Measurements from ENCODE around the gene CCR2.
"Not testable (repeated sequence)": the region's sequence is repeated elsewhere in the genome, so short reads cannot be mapped to it uniquely, and the experiment has no call there.

CCR2 gene

DNA sequence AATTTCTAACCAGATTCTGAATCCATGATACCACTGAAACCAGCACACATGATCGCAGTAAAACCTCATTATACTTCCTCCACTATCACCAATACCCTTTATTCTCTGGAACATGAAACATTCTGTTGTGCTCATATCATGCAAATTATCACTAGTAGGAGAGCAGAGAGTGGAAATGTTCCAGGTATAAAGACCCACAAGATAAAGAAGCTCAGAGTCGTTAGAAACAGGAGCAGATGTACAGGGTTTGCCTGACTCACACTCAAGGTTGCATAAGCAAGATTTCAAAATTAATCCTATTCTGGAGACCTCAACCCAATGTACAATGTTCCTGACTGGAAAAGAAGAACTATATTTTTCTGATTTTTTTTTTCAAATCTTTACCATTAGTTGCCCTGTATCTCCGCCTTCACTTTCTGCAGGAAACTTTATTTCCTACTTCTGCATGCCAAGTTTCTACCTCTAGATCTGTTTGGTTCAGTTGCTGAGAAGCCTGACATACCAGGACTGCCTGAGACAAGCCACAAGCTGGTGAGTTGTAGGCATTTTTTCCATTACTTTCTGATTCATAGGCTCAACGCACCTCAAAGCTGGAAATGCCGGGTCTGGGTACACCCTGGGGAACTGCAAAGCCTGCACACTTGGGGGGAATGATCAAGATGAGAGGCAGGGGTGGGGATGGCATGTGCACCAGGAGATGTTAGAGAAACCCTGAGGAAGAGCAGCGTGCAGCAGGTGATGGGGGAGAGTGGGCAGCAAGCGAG, at the start of gene CCR2:
Gene CCR2 (plus strand): TSS at position 465 of the 764 bp plus-strand sequence. CDS start 3,417 bp downstream, outside the sequence.
- DNase-seq, result peak; percentile 91

DNA sequence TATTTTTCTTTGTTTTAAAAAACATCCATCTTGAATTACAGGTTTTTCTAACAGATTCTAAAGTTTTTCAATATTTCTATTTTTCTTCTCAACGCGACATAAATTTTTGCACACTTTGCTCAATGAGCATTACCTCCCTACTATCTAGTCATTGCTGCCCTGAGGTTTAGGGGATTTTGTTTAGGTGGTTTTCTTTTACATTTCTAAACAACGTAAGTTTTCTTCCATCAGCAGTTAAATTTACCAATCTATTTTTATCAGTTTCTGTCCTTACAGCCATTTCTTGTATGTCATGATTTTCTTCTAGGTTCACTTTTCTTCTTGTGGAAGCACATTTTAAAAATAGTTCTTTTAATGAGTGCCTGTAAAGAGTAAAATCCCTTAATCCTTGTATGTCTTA, 49.2 kb upstream of the CCR2 start:
- DNase-seq, result no peak

DNA sequence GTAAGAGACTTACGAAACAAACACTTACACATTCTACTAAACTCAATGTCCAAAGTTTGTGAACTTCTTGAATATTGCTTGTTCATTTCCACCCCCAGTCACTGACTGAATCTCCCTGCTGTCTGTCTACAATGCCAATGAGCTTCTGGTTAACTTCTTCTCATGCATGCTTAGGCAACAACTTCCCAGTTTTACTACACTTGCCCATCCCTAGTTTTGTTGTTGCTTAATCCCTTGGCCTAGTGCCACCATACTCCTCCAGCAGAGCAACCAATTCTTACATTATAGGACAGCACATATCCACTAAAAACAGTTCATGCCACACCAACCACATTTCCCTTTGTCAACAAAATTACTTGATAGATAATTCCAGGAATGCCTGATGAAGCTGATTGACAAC, 40.9 kb upstream of the CCR2 start:
- peak; percentile 99 for DNase-seq

DNA sequence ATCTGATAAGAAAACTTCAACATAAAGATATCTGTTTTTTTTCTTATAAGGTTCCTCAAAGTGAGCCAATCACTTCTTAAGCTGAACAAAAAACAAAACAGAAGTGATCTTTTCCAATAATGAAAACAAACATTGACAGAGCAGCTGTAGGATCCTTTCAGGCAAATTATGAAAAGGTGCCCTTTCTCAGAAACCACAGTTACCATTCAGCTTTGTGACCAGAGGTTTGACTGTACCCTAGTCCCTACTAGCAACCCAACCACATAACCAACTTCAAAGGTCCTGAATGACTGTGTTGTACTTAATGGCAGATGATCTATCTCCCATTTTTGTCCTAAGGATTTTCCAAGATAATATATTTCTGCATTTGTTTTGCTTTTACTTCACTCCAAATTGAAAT, 39.4 kb upstream of the CCR2 start:
- peak; percentile 65 for DNase-seq

DNA sequence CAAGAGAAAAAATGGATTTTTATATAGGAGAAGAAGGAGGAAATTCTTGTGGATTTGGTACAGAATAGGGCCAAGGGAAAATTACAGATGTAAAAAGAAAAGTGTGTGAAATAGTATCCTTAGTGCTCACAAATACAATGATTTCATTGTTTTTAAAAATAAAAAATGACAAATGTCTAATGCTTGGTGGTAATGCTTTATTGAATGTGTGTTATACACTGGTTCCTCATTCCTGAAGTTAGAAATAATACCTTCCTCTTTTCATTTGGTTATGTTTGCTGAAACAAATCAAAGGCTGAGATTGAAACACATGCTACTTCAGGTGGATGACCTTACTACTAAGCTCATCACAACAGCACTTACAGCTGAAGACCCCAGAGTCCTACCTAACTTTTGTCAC, 37.7 kb upstream of the CCR2 start:
- peak; percentile 65 for DNase-seq

DNA sequence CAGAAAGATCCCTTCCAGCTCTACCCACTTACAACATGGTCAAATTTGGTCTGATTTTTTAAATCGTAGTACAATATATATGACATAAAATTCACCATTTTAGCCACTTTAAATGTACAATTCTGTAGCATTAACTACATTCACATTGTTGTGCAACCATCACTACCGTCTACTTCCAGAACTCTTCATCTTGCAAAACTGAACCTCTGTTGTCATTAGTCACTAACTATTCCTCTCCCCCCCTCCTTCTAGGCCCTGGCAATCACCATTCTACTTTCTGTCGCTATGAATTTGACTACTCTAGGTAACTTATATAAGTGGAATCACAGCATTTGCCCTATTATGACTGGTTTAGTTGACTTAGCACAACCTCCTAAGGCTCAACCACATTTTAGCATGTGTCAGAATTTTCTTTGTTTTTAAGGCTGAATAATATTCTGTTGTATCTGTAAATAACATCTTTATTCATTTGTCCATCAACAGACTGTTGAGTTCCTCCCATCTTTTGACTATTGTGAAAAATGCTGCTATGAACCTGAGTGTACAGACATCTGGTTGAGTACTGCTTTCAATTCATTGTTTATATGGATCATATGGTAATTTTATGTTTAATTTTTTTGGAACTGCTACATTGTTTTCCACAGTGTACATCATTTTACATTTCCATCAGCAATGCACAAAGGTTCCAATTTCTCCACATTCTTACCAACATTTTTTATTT, 35.5 kb upstream of the CCR2 start:
- peak; percentile 88 for DNase-seq

DNA sequence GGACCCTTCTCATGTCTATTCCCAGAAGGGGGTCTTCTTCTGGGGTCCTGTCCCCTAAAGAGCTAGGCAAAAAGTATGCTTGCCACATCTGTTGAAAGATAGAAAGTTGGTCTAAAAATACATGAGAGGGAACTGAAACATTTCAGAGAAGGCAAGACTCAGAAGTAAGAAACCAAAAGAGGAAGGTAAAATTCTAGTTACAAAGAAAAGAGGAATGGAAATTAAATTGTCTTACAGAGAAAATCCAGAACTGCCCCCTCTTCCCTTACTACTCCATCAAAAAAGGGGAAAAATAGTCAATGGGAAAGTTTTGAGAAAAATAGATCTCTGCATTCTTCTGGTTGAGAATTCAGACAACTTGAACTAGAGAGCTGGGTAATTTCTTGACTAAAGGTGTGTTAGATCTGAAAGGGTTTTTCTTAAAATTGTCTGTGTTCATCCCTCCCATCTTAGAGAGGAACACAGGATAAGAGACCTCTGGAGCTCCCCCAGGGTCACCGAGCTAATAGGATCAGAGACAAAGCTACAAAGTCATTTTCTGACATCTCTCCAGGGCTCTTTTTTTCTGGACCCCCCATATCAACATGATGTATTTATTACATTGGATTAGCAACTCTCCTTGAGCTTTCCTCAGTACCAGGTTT, 32.3 kb upstream of the CCR2 start:
- peak; percentile 95 for DNase-seq

DNA sequence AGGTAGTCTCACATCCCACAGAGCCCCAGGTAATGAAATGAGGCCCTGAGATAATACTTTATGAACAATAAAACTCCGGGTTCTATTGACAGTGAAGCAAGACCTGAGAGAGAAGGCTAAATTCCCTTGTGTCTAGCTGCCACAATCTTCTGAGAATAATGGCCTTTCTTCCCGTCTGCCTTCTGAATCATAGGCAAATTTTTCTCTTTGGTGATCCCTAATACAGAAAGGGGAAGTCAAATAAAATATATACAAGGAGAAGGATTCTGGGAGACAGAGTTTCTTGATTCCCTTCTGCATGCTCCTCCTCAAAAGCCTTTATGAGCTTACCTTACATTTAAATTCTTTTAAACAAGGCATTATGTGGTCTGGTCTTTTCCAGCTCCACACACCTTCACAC, 29.9 kb upstream of the CCR2 start:
- DNase-seq, result peak; percentile 53

DNA sequence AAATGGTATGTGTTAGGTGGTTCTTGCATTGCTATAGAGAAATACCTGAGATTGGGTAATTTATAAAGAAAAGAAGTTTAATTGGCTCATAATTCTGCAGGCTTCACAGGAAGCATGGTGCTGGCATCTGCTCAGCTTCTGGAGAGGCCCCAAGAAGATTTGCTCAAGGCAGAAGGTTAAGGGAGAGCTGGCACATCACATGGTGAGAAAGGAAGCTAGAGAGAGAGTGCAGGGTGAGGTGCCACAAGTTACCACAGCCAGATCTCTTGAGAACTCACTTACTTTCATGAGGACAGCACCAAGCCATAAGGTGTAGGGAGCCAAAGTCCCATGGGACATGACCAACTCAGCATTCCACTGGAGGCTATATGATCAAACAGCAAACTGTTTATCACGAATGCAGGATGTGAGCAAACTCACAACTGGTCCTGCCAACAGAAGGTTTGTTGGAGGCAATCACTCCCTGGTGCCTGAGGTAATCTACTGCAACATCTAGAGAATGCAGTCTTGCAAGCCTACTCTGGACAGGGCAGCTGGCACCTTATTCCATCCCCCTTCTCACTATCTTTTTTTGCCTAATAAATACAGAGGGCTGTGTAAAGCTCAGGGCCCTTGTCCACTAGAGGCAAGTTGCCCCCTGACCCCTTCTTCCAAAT, 28.1 kb upstream of the CCR2 start:
- DNase-seq, result no peak

DNA sequence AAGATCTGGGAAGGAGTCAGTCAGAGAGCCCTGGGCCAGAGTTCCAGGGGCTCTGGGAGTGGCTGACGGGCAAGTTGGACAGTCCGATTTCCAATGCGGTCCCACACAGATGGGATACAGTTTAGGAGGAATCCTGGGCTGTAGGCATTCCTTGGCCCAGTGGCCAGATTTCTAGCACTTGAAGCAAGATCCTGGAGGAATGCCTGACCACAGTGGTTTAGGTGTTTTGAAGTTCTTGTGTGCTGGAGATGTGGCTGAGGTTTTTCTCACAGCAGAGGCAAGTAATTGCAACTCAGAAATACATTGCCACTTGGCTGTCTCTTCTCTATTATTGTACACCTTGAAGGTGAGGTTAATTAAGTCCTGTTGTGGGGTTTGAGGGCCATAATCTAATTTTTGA, 23.2 kb upstream of the CCR2 start:
- DNase-seq, result not testable (repeated sequence)

DNA sequence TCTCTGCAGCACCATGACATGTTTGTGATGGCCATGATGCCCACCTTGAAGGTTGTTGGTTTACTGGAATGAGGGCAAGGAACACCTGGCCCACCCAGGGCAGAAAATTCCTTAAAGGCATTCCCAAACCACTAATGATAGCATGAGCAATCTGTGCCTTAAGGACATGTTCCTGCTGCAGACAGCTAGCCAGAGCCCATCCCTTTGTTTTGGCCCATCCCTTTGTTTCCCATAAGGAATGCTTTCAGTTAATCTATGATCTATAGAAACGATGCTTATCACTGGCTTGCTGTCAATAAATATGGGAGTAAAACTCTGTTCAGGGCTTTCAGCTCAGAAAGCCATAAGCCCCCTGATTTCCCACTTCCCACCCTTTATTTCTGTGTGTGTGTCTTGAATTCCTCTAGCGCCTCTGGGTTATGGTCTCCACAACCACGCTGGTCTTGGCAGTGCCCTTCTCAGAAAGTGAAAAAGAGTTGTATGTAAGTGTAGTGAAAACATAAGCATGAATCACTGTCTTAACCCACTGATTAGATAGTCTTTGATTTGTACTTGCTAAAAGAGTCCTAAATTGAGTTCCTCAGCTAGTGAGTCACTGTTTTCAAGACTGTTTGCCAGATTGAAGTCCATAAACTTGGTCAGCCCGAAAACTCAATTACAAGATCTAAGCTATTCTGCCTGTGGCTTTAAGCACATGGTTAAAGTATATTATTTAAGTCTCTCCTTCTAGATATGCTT, 19.0 kb upstream of the CCR2 start:
- DNase-seq, result no peak

DNA sequence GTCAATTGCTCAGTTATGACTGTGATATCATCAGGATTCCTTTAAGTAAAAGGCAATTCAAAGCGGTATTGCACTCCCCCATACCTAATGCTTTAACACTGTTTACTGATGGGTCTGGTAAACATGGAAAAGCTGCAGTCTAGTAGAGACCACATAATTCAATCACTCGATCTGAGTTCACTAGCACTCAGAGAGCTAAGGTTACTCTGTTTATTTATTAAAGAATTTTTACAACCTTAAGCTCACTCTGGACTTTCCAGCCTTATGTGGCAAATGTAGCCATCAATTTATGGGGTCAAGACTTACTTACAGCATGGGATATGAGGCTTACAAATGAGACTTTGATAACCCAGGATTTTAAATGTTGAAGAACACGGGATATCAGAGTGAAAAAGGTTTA, 18.4 kb upstream of the CCR2 start:
- no peak for DNase-seq

DNA sequence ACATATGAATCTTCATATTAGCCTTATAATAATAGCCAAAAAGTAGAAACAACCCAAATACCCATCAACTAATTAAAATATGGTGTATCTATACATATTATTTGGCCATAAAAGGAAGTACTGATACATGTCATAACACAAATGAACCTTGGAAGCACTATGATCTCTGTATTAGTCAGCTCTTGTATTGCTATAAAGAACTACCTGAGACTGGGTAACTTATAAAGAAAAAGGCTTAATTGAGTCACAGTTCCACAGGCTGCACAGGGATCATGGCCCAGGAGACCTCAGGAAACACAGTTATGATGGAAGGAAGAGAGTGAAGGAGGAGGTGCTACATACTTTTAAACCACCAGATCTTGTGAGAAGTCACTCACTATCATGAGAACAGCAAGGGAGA, 16.0 kb upstream of the CCR2 start:
- DNase-seq, result no peak

DNA sequence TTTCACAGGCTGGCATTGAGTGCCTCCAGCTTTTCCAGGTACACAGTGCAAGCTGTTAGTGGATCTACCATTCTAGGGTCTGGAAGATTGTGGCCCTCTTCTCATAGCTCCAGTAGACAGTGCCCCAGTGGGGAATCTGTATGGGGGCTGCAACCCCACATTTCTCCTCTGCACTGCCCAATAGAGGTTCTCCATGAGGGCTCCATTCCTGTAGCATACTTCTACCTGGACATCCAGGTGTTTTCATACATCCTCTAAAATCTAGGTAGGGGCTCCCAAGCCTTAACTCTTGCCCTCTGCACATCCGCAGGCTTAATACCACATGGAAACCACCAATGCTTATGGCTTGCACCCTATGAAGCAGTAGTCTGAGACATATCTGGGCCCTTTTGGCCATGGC, 15.1 kb upstream of the CCR2 start:
- DNase-seq, result no peak

DNA sequence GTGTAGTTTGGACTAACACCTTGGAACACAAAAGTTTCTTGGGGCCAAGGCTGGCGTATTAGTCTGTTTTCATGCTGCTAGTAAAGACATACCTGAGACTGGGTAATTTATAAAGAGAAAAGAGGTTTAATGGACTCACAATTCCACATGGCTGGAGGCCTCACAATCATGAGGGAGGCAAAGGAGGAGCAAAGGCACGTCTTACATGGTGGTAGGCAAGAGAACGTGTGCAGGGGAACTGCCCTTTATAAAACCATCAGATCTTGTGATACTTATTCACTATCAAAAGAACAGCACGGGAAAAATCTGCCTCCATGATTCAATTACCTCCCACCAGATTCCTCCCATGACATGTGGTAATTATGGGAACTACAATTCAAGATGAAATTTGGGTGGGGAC, 9.4 kb upstream of the CCR2 start:
- no peak for DNase-seq

DNA sequence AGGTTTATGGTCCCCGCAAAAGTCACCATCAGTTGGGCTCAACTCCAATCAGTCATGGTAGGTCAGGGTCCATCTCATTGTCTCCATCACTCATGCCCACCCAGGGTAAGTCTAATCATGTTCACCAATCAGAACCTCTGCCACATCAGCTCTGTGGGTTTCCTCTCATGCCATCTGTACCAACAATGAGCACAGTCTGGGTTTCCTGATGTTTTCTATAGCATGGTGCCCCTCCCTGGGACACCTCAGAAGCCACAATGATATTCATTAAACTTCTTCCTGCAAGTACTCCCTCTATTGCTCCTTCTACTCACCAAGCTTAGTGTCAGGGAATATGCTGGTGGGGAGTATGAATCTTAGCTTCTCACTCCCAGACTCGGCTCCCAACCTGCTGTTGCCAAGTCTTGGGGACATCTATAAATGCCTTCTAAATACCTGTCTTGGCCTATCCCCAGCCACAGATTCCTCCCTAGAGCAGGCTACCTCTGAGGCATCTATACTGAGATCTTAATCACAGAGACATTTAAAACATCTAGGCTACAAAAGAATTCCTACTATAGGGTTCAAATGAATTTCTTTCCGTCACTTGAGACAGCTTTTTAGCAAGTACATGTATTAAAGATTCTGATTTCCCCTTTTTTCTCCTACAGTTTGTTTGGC, 5.0 kb upstream of the CCR2 start:
- no peak for DNase-seq

DNA sequence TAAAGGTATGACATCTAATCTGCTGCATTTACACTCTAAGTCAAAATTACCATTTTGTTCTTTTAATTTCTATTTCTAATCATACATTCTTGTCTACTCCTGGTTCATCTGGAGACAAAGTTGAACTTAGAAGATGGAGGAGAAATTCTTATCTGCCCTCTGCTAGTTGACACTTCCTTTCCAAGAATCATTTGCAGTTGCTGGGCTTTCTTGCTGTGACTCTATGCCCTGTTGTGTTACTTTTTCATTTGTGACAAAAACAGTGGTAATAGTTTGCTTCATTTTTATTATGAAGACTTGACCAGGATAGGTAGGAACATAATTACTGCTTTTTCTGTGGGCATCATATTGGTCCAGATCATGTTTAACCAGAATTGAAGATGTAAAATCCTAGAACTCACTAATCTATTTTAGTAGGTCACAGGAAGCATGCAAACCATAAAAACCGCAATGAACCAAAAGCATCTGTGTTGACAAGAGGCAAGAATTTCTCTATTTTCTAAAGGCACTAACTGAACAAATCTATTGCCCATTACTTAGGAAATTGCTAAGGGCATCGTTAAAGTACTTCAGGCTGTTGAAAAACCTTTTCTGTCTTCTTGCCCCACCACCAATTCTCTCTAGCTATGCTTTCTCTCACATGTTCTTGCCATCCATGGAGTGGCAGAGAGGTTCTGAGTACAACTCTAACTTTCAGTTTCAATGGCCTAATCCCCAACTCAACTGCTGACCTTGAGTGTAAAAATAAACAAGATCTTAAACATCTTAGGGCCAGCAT, 4.2 kb upstream of the CCR2 start:
- DNase-seq, result peak; percentile 91

DNA sequence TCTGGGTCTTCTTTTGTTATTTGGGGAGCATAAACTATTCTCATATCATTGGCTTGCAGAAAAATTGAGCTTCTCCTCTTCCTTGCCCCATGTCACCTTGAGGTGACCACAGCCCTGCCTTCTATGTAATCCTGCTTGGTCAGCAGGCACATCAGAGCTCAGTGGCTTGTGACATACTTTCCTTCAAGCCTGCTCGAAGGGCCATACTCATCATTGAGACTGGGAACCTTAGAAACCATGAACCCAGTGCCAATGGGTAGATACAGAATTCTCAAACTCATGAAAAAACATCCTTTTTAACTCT, 3.7 kb upstream of the CCR2 start:
- DNase-seq, result no peak

DNA sequence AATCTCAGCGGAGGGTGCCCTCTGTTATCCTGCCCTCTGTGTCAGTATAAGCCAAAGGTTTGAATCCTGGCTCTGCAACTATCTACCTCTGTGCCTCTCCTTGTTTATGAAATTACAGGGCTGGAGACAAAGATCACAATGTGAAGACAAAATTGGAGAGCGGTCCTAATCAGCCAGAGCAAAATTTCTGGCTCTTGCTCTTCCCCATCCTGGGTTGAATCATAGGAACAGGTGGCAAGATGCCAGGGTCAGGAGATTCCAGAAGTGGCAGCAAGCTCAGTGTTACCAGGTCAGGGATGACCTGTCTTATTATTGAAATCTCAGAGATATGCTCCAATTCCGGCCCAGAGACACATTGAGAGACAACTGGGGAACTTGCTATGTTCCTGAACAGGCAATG, 2.3 kb upstream of the CCR2 start:
- DNase-seq, result no peak

DNA sequence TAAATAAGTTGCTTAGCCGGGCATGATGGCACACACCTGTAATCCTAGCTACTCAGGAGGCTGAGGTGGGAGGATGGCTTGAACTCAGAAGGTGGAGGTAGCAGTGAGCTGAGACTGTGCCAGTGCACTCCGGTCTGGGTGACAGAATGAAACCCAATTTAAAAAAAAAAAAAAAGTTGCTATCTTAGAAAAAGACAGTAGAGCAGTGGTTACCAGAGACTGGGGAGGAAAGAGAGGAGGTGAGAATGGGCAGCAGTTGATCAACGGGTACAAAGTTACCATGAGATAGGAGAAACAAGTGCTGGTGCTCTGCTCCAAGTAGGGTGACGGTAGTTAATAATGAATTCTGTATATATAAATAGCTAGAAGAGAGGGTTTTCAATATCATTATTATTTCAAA, 821 bp upstream of the CCR2 start:
- DNase-seq, result no peak

DNA sequence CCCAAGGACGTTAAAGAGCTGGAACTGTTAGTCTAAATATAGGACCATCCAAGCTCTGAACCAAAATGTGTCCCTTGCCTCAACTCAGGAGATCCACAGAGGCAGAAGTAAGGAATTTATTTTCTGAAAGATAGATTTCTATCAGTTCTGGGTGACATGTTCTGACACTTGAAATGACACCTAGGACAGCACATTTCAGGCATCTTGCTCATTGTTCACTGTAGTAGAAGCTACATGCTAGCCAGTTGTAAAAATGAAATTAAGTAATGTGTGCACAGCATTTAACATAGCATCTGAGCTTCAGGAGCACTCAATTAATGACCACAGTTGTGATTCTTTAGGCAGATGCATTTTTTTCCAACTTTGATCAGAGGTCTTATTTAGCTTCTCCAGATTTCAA, 567 bp downstream of the CCR2 start:
- no peak for DNase-seq

DNA sequence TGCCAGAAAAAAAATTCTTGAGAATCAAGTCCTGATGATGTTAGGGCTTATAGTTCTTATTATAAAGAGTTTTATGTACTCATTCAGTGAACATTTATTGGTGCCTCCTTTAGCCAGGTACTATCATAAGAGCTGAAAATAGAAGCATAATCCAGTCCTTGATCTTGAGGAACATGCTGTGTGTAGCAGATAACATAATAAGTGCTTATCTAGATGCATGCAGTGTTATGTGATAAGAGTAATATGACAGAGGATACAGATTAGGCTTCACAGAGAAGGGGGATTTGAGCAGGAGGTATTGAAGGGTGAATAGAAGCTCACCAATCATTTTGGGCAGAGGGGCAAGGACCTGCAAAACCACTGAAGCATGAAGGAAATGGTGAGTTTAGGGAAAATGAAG, 1.1 kb downstream of the CCR2 start:
- DNase-seq, result no peak

All from MV-4-11 (cell line).